CD4-positive, alpha-beta T cell treated with Interleukin-12 subunit alpha and Interleukin-12 subunit beta, for 1 hour (primary cell): ENCODE measurements around the gene UNC13D.
A peak's percentile ranks its signal among the peaks of the same experiment; 100 is the strongest.
"Not testable (repeated sequence)": the region's sequence is repeated elsewhere in the genome, so short reads cannot be mapped to it uniquely, and the experiment has no call there.

Experiments used
- DNase-seq: peaks from one replicate; pipeline ENCODE4 v3.0.0-alpha.2; 2020

Gene UNC13D

DNA sequence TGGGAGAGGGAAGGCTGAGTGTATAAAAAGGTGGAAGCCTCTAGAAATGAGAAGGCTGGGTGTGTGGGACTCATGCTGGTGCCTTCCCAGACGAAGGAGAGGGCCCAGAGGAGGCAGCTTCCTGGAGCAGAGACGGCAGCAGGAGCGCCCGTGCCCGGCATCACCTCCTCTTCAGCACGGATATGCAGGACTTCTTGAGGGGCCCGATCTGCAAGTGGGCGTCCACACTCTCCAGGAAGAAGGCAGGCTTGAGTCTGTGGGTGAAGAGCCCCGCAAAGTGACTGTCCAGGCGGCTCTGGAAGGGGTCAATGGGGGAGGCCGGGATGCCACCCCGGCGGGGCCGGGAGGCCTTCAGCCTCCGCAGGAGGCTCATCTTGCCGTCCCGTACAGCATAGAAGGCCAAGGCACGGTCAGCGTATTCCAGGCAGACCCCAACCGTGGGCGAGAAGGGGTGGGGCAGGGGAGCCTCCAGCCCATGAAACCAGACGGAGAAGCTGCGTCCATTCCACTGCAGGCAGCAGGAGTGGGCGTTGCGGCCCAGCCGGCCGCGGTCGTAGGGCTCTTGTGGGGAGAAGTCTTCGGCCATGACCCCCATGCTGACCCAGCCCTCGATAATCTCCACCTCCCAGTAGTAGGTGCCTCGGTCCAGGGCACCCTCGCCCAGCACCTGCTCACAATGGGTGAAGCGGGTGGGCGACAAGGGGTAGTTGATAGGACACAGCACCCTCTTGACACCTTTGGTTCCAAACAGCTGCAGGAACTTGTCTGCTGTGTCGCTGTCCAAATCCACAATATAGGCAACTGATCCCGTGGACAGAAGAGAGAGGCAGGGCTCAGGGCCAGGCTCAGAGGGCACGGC lies 30.3 kb upstream of the UNC13D start:
- DNase-seq: no peak

DNA sequence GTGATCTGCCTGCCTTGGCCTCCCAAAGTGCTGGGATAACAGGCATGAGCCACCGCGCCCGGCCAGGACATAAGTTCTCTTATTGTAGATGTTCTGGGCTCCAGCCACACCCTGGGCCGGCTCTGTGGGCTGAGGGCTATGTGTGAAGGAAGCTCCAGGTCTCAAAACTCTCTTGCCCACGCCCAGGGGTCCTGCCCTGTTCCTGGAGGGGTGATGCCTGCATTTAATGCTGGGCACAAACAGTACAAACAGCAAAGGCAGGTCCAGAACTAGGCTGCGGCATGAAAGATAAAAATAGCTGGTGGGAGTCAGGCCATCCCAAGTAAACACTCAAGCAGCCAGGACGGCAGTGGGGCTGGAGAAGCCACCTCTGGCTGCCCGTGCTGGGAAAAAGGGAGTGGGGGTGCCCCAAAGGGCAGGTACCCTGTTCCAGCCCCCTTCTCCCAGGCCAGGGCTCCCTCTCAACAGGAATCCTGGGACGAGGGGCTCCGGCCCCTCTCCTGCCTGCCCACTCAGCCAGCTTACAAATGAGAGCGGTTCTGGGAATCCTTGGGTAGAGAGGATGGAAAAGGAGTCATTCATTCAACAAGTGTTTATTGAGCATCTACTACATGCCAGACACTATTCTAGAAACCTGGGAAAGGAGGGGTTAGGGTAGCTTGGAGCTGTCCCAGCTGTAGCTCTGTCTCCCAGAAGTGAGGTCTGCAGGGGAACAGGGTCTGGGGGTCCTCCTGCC lies 29.6 kb upstream of the UNC13D start:
- DNase-seq: no peak

- peak; percentile 78 for DNase-seq
These were observed 28.5 kb upstream of the UNC13D start for GRCh38 chr17:75872434-75873351.

DNA sequence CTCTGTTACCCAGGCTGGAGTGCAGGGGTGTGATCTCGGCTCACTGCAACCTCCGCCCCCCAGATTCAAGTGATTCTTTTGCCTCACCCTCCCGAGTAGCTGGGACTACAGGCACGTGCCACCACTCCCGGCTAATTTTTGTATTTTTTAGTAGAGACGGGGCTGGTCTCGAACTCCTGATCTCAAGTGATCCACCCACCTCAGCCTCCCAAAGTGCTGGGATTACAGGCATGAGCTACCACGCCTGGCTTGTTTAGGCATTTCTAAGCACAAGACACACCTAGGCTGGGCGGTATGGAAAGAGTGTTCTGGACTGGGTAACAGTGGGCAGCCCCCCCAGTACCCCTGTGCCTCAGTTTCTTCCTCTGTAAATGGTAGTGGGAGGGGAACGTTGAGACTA lies 26.0 kb upstream of the UNC13D start:
- not testable (repeated sequence) for DNase-seq

GRCh38 chr17:75869282-75870141 lies 25.3 kb upstream of the UNC13D start:
- DNase-seq: no peak

DNA sequence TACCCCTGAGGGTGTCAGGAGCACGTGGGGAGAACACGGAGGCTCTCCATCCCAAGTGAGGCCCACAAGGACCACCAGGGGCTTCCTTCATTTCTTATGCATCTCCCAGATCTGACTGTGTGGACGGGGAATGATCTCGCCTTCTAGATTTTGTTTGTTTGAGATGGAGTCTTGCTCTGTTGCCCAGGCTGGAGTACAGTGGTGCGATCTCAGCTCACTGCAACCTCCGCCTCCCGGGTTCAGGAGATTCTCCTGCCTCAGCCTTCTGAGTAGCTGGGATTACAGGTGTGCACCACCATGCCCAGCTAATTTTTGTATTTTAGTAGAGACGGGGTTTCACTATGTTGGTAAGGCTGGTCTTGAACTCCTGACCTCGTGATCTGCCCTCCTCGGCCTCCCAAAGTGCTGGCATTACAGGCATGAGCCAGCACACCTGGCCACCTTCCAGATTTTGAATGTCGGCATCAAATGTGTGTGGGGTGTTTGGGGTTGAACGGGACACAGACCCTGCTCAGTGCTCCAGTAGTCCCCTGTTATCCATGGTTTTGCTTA lies 24.6 kb upstream of the UNC13D start:
- DNase-seq: not testable (repeated sequence)

DNA sequence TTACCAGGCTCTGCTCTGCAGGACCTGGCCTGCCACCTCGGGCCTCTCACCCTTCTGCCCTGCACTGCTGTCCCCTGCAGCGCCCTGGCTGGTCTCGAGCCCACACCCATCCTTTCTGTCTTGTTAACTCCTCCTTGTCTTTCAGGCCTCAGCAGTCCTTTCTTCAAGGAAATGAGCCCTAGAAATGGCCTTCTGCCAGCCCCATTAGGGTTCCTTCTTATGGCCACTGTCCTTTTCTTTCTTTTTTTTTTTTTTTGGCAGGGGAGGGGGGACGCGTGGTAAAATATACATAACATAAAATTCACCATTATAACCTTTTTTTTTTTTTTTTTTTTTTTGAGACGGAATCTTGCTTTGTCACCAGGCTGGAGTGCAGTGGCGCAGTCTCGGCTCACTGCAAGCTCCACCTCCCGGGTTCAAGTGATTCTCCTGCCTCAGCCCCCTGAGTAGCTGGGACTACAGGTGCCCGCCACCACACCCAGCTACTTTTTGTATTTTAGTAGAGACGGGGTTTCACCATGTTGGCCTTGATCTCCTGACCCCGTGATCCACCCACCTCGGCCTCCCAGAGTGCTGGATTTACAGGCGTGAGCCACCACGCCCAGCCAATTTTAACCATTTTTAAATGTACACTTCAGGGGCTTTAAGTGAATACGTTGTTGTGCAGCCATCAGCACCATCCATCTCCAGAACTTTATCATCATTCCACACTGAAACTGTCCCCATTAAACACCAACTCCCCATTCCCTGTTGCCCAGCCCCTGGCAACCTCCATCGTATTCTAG lies 21.4 kb upstream of the UNC13D start:
- DNase-seq: not testable (repeated sequence)

DNA sequence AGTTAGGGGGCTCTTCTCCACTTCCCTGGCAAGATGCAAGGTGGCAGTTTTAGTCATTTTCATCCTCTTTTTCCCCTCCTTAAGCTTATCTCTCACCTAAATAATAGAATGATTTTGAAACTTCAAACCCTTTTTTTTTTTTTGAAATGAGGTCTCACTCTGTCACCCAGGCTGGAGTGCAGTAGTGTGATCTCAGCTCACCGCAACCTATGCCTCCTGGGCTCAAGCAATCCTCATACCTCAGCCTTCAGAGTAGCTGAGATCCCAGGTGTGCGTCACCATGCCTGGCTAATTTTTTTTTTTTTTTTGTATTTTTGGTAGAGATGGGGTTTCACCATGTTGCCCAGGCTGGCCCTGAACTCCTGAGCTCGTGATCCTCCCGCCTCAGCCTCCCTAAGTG lies 20.7 kb upstream of the UNC13D start:
- DNase-seq: peak; percentile 27

GRCh38 chr17:75864448-75864871 lies 20.3 kb upstream of the UNC13D start:
- peak; percentile 65 for DNase-seq

DNA sequence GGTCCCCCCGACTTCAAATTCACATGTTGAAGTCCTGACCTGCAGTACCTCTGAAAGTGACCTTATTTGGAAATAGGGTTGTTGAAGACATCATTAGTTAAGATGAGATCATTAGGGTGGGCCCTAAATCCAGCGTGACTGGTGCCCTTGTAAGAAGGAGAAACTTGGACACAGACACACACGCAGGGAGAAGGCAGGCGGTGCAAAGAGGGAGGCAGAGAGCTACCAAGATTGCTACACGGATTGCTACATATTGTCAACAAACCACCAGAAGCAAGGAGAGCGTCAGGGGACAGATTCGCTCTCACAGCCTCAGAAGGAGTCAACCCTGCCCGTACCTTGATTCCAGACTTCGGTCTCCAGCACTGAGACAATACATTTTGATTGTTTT lies 17.7 kb upstream of the UNC13D start:
- DNase-seq: no peak

- not testable (repeated sequence) for DNase-seq
These were observed 15.2 kb upstream of the UNC13D start for GRCh38 chr17:75859358-75859757.

GRCh38 chr17:75856062-75856756 lies 12.0 kb upstream of the UNC13D start:
- no peak for DNase-seq

- peak; percentile 99 for DNase-seq
These were observed 11.3 kb upstream of the UNC13D start, which contains the start of gene WBP2 for GRCh38 chr17:75855310-75856061. WBP2 (minus strand) TSS chr17:75855335; CDS start chr17:75855297, 38 bp downstream.

- DNase-seq: no peak
These were observed 10.7 kb upstream of the UNC13D start for GRCh38 chr17:75854881-75855309.

DNA sequence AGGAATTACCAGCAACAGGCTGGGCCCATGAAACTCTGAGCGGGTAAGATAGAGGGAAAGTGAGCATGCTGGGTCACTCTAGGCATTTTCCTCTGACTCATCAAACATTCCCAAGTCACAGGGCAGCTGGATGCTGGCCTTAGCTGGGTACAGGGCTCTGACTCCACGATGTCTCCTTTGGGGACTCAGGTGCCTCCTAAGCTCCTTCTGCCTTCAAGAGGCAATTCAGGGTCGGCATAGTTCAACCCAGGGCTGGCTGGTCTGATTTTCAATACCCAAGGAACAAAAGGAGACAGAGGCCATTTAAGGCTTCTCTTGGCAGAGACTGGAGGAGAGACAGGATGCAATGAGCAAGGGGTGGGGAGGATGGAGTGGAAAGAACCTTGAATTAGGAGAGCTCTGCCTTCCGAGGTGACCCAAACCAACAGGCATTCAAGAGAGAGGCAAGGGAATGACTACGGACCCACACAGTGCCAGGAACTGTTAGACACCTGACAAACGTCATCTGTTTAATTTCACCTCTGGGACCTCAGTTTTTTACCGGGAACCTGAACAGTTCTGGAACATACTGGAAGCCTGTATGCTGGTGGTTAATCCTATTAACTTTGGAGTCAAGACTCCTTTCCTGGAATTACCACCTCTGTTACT lies 10.0 kb upstream of the UNC13D start:
- peak; percentile 14 for DNase-seq

- DNase-seq: no peak
These were observed 9.2 kb upstream of the UNC13D start for GRCh38 chr17:75853433-75853832.

DNA sequence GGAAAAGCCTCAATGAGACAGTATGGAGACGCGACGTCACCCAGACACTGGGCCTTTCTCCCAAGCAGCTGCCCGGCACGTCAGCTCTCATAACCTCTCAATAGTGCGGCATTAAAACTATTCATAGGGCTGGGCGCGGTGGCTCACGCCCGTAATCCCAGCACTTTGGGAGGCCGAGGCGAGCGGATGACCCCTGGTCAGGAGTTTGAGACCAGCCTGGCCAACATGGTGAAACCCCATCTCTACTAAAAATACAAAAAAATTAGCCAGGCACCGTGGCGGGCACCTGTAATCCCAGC lies 7.4 kb upstream of the UNC13D start:
- not testable (repeated sequence) for DNase-seq

- DNase-seq: no peak
These were observed 6.9 kb upstream of the UNC13D start for GRCh38 chr17:75850928-75851692.
